GM12878 (cell line): ENCODE data around the gene ITGBL1. TPM values are rescaled to one million over a fixed set of nuclear protein-coding genes. Genes with fewer than 3 reads are reported as not detected.
A peak's percentile ranks its signal among the peaks of the same experiment; 100 is the strongest.

Experiments
- ATAC-seq: fragments of 200-7000 bp; cut with Tn5 transposase; 3 replicates; pipeline ENCODE4 v1.9.1; 2020; ENCODE audit warnings: mild to moderate bottlenecking, moderate library complexity
- BruUV-seq: library from RNA; stranded (reverse); fragments of 400-500 nt; replicated peaks from 2 replicates; lab custom pipeline; 2021; lab: Mats Ljungman, UMichigan
- CTCF ChIA-PET: fragments of 300-600 bp; sonication (Branson Sonifier 250); formaldehyde crosslinking; extraction: SDS; loops from one replicate; lab custom pipeline; 2021; ENCODE audit warnings: inconsistent platforms; lab: Yijun Ruan, JAX
- POLR2A ChIA-PET: fragments of 350-600 bp; formaldehyde crosslinking; extraction: SDS; loops from one replicate; lab custom pipeline; 2021; ENCODE audit warnings: inconsistent platforms; lab: Charles Lee
- RAD21 ChIA-PET: fragments of 300-600 bp; sonication (Branson Sonifier 250); formaldehyde crosslinking; loops from one replicate; lab custom pipeline; 2023; ENCODE audit warnings: antibody characterized with exemption; ENCODE audit not compliant: unreplicated experiment; lab: Charles Lee
- SMC1A ChIA-PET: fragments of 300-600 bp; sonication (Branson Sonifier 250); formaldehyde crosslinking; loops from one replicate; lab custom pipeline; 2023; ENCODE audit not compliant: unreplicated experiment, uncharacterized antibody; lab: Charles Lee
- DNase-seq: peaks from one replicate; pipeline ENCODE4 v3.0.0-alpha.2; 2011; ENCODE audit warnings: low read depth, low spot score
- FAIRE-seq: peaks from 3 replicates; lab custom pipeline; 2011; peaks lifted over from hg19 to GRCh38; lab: Jason Lieb, UNC
- H2AFZ ChIP-seq: 2 replicates; pipeline ENCODE4 v1.6.0; 2011; ENCODE audit warnings: low read depth, low read length, control low read depth; ENCODE audit not compliant: control insufficient read depth
- H3K27ac ChIP-seq: 2 replicates; pipeline ENCODE4 v1.5.1; 2011; ENCODE audit warnings: control low read depth; ENCODE audit not compliant: control insufficient read depth, insufficient read depth
- H3K27me3 ChIP-seq, 2 experiments: replicated peaks in 1 of 2; 2 replicates each; pipeline versions ENCODE4 v1.6.0 to v1.6.1; 2011; ENCODE audit warnings: low read length in 1 of 2; ENCODE audit not compliant: control insufficient read depth in 2 of 2, insufficient read depth in 2 of 2
- H3K36me3 ChIP-seq, 2 experiments: 2 replicates each; pipeline ENCODE4 v1.5.1; 2011; ENCODE audit warnings: low read length in 1 of 2; ENCODE audit not compliant: control insufficient read depth in 2 of 2, insufficient read depth in 2 of 2
- H3K4me1 ChIP-seq: 2 replicates; pipeline ENCODE4 v1.6.1; 2011; ENCODE audit warnings: mild to moderate bottlenecking, low read length, moderate library complexity, mixed read lengths; ENCODE audit not compliant: control insufficient read depth, insufficient read depth
- H3K4me2 ChIP-seq: 2 replicates; pipeline ENCODE4 v1.6.0; 2011; ENCODE audit warnings: control low read depth; ENCODE audit not compliant: control insufficient read depth, insufficient read depth
- H3K4me3 ChIP-seq: fragments of 200-600 bp; sonication (generic); 2 replicates; pipeline ENCODE4 v1.5.1; 2016
- H3K79me2 ChIP-seq: 2 replicates; pipeline ENCODE4 v1.6.0; 2011; ENCODE audit warnings: low read length; ENCODE audit not compliant: control insufficient read depth, insufficient read depth
- H3K9ac ChIP-seq: 2 replicates; pipeline ENCODE4 v1.8.0; 2011; ENCODE audit warnings: low read length, control low read depth, mixed read lengths; ENCODE audit not compliant: control insufficient read depth, insufficient read depth
- H3K9me3 ChIP-seq: replicated peaks from 3 replicates; pipeline ENCODE4 v1.5.1; 2011; ENCODE audit warnings: mild to moderate bottlenecking, low read length; ENCODE audit not compliant: control insufficient read depth, insufficient read depth
- H4K20me1 ChIP-seq: 2 replicates; pipeline ENCODE4 v1.6.0; 2011; ENCODE audit not compliant: control insufficient read depth, insufficient read depth
- CBX5 ChIP-seq: sonication (generic); IDR thresholded peaks from 2 replicates; pipeline ENCODE4 v1.6.1; 2016; ENCODE audit warnings: low read depth, moderate library complexity, mild to moderate bottlenecking, inconsistent platforms
- CTCF ChIP-seq, 3 experiments: IDR thresholded peaks in 2 of 3; conservative IDR thresholded peaks in 1 of 3; 2 replicates each; pipeline ENCODE4 v1.5.1; 2011; ENCODE audit warnings: low read depth in 3 of 3, low read length in 3 of 3, mild to moderate bottlenecking in 3 of 3, control low read depth in 2 of 3, moderate library complexity in 2 of 3, inconsistent platforms in 1 of 3, mixed read lengths in 1 of 3; ENCODE audit not compliant: control insufficient read depth in 2 of 3, insufficient read depth in 1 of 3; ENCODE audit errors: extremely low read depth in 1 of 3
- FOXM1 ChIP-seq: IDR thresholded peaks from 2 replicates; pipeline ENCODE4 v1.6.1; 2012; ENCODE audit warnings: low read depth, mild to moderate bottlenecking, inconsistent platforms, low read length, moderate library complexity
- HDAC6 ChIP-seq: fragments of 200-600 bp; sonication (generic); IDR thresholded peaks from one replicate; pipeline ENCODE4 v1.8.0; 2017; ENCODE audit warnings: antibody characterized with exemption; ENCODE audit not compliant: unreplicated experiment
- IKZF2 ChIP-seq, 2 experiments: fragments of 450-650 bp; IDR thresholded peaks; 2 replicates each; pipeline ENCODE4 v1.6.1; 2017; ENCODE audit warnings: mild to moderate bottlenecking in 2 of 2, moderate library complexity in 2 of 2
- LARP7 ChIP-seq: fragments of 450-650 bp; IDR thresholded peaks from 2 replicates; pipeline ENCODE4 v1.6.1; 2017; ENCODE audit warnings: mild to moderate bottlenecking
- MEF2A ChIP-seq: IDR thresholded peaks from 2 replicates; pipeline ENCODE4 v1.6.1; 2011; ENCODE audit warnings: low read depth, mild to moderate bottlenecking, low read length, moderate library complexity; ENCODE audit not compliant: insufficient read depth
- MYB ChIP-seq: fragments of 150-350 bp; IDR thresholded peaks from 2 replicates; pipeline ENCODE4 v1.6.1; 2014; ENCODE audit warnings: mild to moderate bottlenecking, low read depth, low read length, borderline replicate concordance
- RAD21 ChIP-seq: IDR thresholded peaks from 2 replicates; pipeline ENCODE4 v1.6.1; 2011; ENCODE audit warnings: mild to moderate bottlenecking, low read depth, low read length, moderate library complexity; ENCODE audit not compliant: insufficient read depth
- WRNIP1 ChIP-seq: IDR thresholded peaks from 2 replicates; pipeline ENCODE4 v1.6.1; 2011; ENCODE audit warnings: low read depth, low read length, improper control_type of control experiment, borderline replicate concordance
- ZBTB11 ChIP-seq: fragments of 450-650 bp; formaldehyde crosslinking; IDR thresholded peaks from 2 replicates; pipeline ENCODE4 v1.5.0; 2022; ENCODE audit warnings: mild to moderate bottlenecking, missing genetic modification characterization
- WGBS: methylation state at CpG from one replicate; pipeline ENCODE4 v1.1.6; 2016; ENCODE audit warnings: low lambda C conversion rate; ENCODE audit not compliant: insufficient replicate concordance, insufficient coverage; ENCODE audit errors: missing lambda C conversion rate; 5-methylcytosine and 5-hydroxymethylcytosine counted together
- in situ Hi-C: fragments of 300-500 bp; cut with MboI; formaldehyde crosslinking; loops from 9 replicates; pipeline ENCODE4 v1.14.3; 2018; ENCODE audit warnings: mixed read lengths
- intact Hi-C: fragments of 100-400 bp; cut with micrococcal nuclease; formaldehyde crosslinking; loops from one replicate; pipeline ENCODE4 v1.14.2; 2022; ENCODE audit not compliant: unreplicated experiment
- polyA plus RNA-seq, 11 experiments: library from polyadenylated mRNA; depleted of rRNA in 4 of 11; unstranded in 6 of 11; stranded (reverse) in 5 of 11; fragments of >200 nt; fragmentation: Nextera tagmentation in 4 of 11; fragmentation: Illumina TruSeq in 1 of 11; extraction: Ambion mirVana in 4 of 11; extraction: Trizol in 1 of 11; gene quantifications; 1 replicate in 1 of 11; 2 replicates in 10 of 11; pipeline versions ENCODE4 v1.2.1 to v1.2.3, GENCODE V29; 2011 to 2016; ENCODE audit warnings: inconsistent platforms in 2 of 11, missing spikeins in 2 of 11, low read depth in 1 of 11
- total RNA-seq, 4 experiments: library from RNA; depleted of rRNA in 3 of 4; stranded (reverse); fragments of >200 nt in 3 of 4; fragmentation: Illumina TruSeq in 1 of 4; extraction: Trizol in 1 of 4; gene quantifications; 2 replicates each; pipeline versions ENCODE4 v1.2.1 to v1.2.3, GENCODE V29; 2013 to 2021
- TF ChIP-seq, protein P1 (sequence below): IDR thresholded peaks from 2 replicates; pipeline ENCODE4 v1.6.1; 2012; ENCODE audit warnings: low read depth, low read length, improper control_type of control experiment
- TF ChIP-seq, protein P2 (sequence below): IDR thresholded peaks from 2 replicates; pipeline ENCODE4 v1.6.1; 2012; ENCODE audit warnings: low read depth, low read length, improper control_type of control experiment

Gene ITGBL1
- total and polyA plus RNA-seq, 10 of the 15 experiments (the other 5 are each of a cell fraction or from before 2014, with no cell fraction given): 0.17 to 2.8 (median 0.28) TPM; not detected in 3

- TF ChIP-seq FOXM1 (no peak), ZBTB11 (no peak)
- TF ChIP-seq, protein P1, sequence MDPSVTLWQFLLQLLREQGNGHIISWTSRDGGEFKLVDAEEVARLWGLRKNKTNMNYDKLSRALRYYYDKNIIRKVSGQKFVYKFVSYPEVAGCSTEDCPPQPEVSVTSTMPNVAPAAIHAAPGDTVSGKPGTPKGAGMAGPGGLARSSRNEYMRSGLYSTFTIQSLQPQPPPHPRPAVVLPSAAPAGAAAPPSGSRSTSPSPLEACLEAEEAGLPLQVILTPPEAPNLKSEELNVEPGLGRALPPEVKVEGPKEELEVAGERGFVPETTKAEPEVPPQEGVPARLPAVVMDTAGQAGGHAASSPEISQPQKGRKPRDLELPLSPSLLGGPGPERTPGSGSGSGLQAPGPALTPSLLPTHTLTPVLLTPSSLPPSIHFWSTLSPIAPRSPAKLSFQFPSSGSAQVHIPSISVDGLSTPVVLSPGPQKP: no peak
These were observed 302.9 kb downstream of the ITGBL1 start (continued) for GRCh38 chr13:101755228-101755887.

- Histone ChIP-seq H3K79me2 (no peaks in the 10 kb centered on the region), H3K36me3 (no peaks in the 10 kb centered on the region), H3K9me3 (no peaks in the 10 kb centered on the region), H3K4me1 (no peaks in the 10 kb centered on the region), H4K20me1 (no peaks in the 10 kb centered on the region), H3K4me3 (no peak overlapping the region), H3K4me2 (no peak overlapping the region), H3K9ac (no peak overlapping the region), H3K27ac (no peak overlapping the region), H2AFZ (no peak overlapping the region), H3K27me3 (no peaks in the 10 kb centered on the region; a peak in 1 of 4 replicates)
- ATAC-seq (peak; percentile 94), DNase-seq (no peak), FAIRE-seq (peak; percentile 23)
- in situ Hi-C loops: loop anchor here (5.0 to 10.0 kb wide), 2 partner anchors 240 to 613 kb away; no protein-coding TSS in a partner anchor
- RAD21 ChIA-PET: interaction anchor here (0.6 to 3.8 kb wide), 12 partner anchors 8 to 613 kb away, joined by 3 to 55 read pairs (median 5); no protein-coding TSS in a partner anchor
- 0% methylated on average over 1 of the region's 1 CpG for WGBS
- intact Hi-C loops: loop anchor here (1.0 to 10.0 kb wide), 4 partner anchors 49 to 613 kb away; no protein-coding TSS in a partner anchor
- BruUV-seq: no TSS peak
- POLR2A ChIA-PET: no interaction called here
- SMC1A ChIA-PET: interaction anchor here (0.7 to 6.9 kb wide), 25 partner anchors 10 to 1266 kb away, joined by 3 to 86 read pairs (median 4); no protein-coding TSS in a partner anchor
- CTCF ChIA-PET: interaction anchor here (0.7 to 4.8 kb wide), 22 partner anchors 10 to 612 kb away, joined by 3 to 117 read pairs (median 4); no protein-coding TSS in a partner anchor
- TF ChIP-seq LARP7: no peak
- TF ChIP-seq, protein P2, sequence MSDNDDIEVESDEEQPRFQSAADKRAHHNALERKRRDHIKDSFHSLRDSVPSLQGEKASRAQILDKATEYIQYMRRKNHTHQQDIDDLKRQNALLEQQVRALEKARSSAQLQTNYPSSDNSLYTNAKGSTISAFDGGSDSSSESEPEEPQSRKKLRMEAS: no peak
- peak; percentile 49 to 68 (median 53); a peak in 5 of 6 replicates for TF ChIP-seq CTCF (IDR thresholded peaks at IDR 0.05 in 2 of 3, conservative IDR thresholded peaks at IDR 0.05 in 1 of 3; ENCODE audit: control insufficient read depth in 2 of 3, extremely low read depth in 1 of 3, insufficient read depth in 1 of 3, low read depth in 3 of 3, low read length in 3 of 3)
- TF ChIP-seq CBX5: no peak
- TF ChIP-seq MYB: no peak
- no peak for TF ChIP-seq WRNIP1
- TF ChIP-seq MEF2A: no peak
- peak; percentile 81 for TF ChIP-seq RAD21
- no peak for TF ChIP-seq HDAC6
- TF ChIP-seq IKZF2 (IDR thresholded peaks at IDR 0.05): no peak
These were observed 305.1 kb downstream of the ITGBL1 start for GRCh38 chr13:101757446-101758039.
